ENCODE data around the gene CACNB2.

The CACNB2 gene

DNA sequence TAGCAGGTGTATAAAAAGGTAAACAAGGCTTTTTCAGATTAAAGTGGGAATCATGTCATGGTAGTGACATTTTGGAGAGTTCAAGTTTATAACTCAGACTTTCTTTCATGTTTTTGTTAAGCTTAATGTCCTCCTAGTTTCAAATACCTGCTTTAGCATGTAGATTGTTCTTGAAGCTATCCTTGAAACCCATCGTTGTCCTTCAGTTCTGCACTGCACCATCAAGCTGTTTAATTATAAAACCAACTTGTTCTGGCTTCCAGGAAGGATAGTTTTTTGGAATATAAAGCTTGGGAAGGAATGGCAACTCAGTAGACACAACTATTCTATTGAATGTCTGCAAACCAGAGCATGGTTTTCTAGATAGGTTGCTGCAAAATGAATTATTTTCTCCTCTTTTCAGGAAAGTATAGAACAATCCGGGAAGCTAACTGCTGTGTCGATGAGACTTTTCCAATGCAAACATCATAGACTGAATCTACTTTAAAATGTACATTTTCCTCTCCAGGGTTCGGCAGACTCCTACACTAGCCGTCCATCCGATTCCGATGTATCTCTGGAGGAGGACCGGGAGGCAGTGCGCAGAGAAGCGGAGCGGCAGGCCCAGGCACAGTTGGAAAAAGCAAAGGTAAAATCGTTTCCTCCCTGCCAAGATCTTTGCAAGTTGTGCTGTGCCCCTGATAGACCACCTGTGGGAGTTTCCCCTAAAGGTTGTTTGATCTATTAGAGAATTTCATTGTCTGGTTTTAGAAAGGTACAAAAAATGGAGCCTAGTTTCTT is 261.4 kb downstream of the CACNB2 start:
- no peak for FAIRE-seq
- TF ChIP-seq POU2F2 (IDR thresholded peaks at IDR 0.05; ENCODE audit: low read depth, low read length) (no peak), SPI1 (IDR thresholded peaks at IDR 0.05; ENCODE audit: low read depth, low read length) (no peak), PAX5 (IDR thresholded peaks at IDR 0.05; ENCODE audit: insufficient read depth, low read length, severe bottlenecking) (no peak), POLR2A (IDR thresholded peaks at IDR 0.05; ENCODE audit: low read depth, low read length) (no peak)
- DNase-seq (ENCODE audit: insufficient read length, low spot score) = no peak

DNA sequence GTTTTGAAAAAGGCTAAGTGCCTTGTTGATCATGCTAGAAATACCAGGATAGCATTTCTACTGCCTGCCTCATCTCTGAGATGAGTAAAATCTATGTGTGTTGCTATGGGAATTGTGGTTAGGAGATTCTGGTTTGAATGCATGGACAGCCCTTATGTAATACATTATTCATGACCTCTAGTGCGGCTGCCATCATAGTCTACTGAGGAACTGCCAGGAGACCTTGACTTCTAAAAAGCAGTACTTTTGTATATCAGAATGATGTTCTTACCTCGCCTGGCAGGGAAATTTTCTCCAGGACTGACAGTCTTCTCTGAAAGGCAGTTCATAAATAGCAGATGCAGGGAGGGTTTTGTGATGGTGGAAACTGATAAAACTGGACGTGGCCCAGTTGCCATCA is 262.6 kb downstream of the CACNB2 start:
- FAIRE-seq (no peak), DNase-seq (ENCODE audit: insufficient read length, low spot score) (no peak)
- TF ChIP-seq SPI1 (IDR thresholded peaks at IDR 0.05; ENCODE audit: low read depth, low read length) (no peak), PAX5 (IDR thresholded peaks at IDR 0.05; ENCODE audit: insufficient read depth, low read length, severe bottlenecking) (no peak), POU2F2 (IDR thresholded peaks at IDR 0.05; ENCODE audit: low read depth, low read length) (no peak), POLR2A (IDR thresholded peaks at IDR 0.05; ENCODE audit: low read depth, low read length) (no peak), TAF1 (IDR thresholded peaks at IDR 0.05; ENCODE audit: low read depth, low read length) (no peak), POLR2AphosphoS5 (IDR thresholded peaks at IDR 0.05; ENCODE audit: low read depth, low read length) (no peak)

GRCh38 chr10:18404530-18404929 is 264.3 kb downstream of the CACNB2 start:
- no peak for TF ChIP-seq POLR2A (IDR thresholded peaks at IDR 0.05; ENCODE audit: low read depth, low read length)
- no peak for TF ChIP-seq SPI1 (IDR thresholded peaks at IDR 0.05; ENCODE audit: low read depth, low read length)
- no peak for TF ChIP-seq POLR2AphosphoS5 (IDR thresholded peaks at IDR 0.05; ENCODE audit: low read depth, low read length)
- TF ChIP-seq PAX5 (IDR thresholded peaks at IDR 0.05; ENCODE audit: insufficient read depth, low read length, severe bottlenecking) = no peak
- TF ChIP-seq TAF1 (IDR thresholded peaks at IDR 0.05; ENCODE audit: low read depth, low read length) = no peak
- no peak for TF ChIP-seq POU2F2 (IDR thresholded peaks at IDR 0.05; ENCODE audit: low read depth, low read length)
- DNase-seq (ENCODE audit: insufficient read length, low spot score) (no peak), FAIRE-seq (no peak)

- FAIRE-seq = no peak
- TF ChIP-seq PAX5 (IDR thresholded peaks at IDR 0.05; ENCODE audit: insufficient read depth, low read length, severe bottlenecking) (no peak), POU2F2 (IDR thresholded peaks at IDR 0.05; ENCODE audit: low read depth, low read length) (no peak), TAF1 (IDR thresholded peaks at IDR 0.05; ENCODE audit: low read depth, low read length) (no peak), POLR2A (IDR thresholded peaks at IDR 0.05; ENCODE audit: low read depth, low read length) (no peak), POLR2AphosphoS5 (IDR thresholded peaks at IDR 0.05; ENCODE audit: low read depth, low read length) (no peak), SPI1 (IDR thresholded peaks at IDR 0.05; ENCODE audit: low read depth, low read length) (no peak)
- DNase-seq (ENCODE audit: insufficient read length, low spot score) = no peak
Measured at GRCh38 chr10:18406136-18406535, 265.9 kb downstream of the CACNB2 start.

- DNase-seq (ENCODE audit: insufficient read length, low spot score) (no peak), FAIRE-seq (no peak)
- TF ChIP-seq PAX5 (IDR thresholded peaks at IDR 0.05; ENCODE audit: insufficient read depth, low read length, severe bottlenecking) (no peak), POLR2AphosphoS5 (IDR thresholded peaks at IDR 0.05; ENCODE audit: low read depth, low read length) (no peak), TAF1 (IDR thresholded peaks at IDR 0.05; ENCODE audit: low read depth, low read length) (no peak), POLR2A (IDR thresholded peaks at IDR 0.05; ENCODE audit: low read depth, low read length) (no peak), SPI1 (IDR thresholded peaks at IDR 0.05; ENCODE audit: low read depth, low read length) (no peak), POU2F2 (IDR thresholded peaks at IDR 0.05; ENCODE audit: low read depth, low read length) (no peak)
Measured at GRCh38 chr10:18409599-18410397, 269.6 kb downstream of the CACNB2 start.

GRCh38 chr10:18414061-18414460 is 273.8 kb downstream of the CACNB2 start:
- no peak for DNase-seq (ENCODE audit: insufficient read length, low spot score)
- FAIRE-seq = no peak
- TF ChIP-seq SPI1 (IDR thresholded peaks at IDR 0.05; ENCODE audit: low read depth, low read length) (no peak), PAX5 (IDR thresholded peaks at IDR 0.05; ENCODE audit: insufficient read depth, low read length, severe bottlenecking) (no peak), POLR2A (IDR thresholded peaks at IDR 0.05; ENCODE audit: low read depth, low read length) (no peak), POLR2AphosphoS5 (IDR thresholded peaks at IDR 0.05; ENCODE audit: low read depth, low read length) (no peak), POU2F2 (IDR thresholded peaks at IDR 0.05; ENCODE audit: low read depth, low read length) (no peak), TAF1 (IDR thresholded peaks at IDR 0.05; ENCODE audit: low read depth, low read length) (no peak)

- DNase-seq (ENCODE audit: insufficient read length, low spot score) (no peak), FAIRE-seq (no peak)
- TF ChIP-seq SPI1 (IDR thresholded peaks at IDR 0.05; ENCODE audit: low read depth, low read length) = no peak
- TF ChIP-seq POU2F2 (IDR thresholded peaks at IDR 0.05; ENCODE audit: low read depth, low read length) = no peak
- no peak for TF ChIP-seq PAX5 (IDR thresholded peaks at IDR 0.05; ENCODE audit: insufficient read depth, low read length, severe bottlenecking)
- no peak for TF ChIP-seq TAF1 (IDR thresholded peaks at IDR 0.05; ENCODE audit: low read depth, low read length)
- TF ChIP-seq POLR2AphosphoS5 (IDR thresholded peaks at IDR 0.05; ENCODE audit: low read depth, low read length) = no peak
- TF ChIP-seq POLR2A (IDR thresholded peaks at IDR 0.05; ENCODE audit: low read depth, low read length) = no peak
Measured at GRCh38 chr10:18417950-18418527, 277.8 kb downstream of the CACNB2 start.

DNA sequence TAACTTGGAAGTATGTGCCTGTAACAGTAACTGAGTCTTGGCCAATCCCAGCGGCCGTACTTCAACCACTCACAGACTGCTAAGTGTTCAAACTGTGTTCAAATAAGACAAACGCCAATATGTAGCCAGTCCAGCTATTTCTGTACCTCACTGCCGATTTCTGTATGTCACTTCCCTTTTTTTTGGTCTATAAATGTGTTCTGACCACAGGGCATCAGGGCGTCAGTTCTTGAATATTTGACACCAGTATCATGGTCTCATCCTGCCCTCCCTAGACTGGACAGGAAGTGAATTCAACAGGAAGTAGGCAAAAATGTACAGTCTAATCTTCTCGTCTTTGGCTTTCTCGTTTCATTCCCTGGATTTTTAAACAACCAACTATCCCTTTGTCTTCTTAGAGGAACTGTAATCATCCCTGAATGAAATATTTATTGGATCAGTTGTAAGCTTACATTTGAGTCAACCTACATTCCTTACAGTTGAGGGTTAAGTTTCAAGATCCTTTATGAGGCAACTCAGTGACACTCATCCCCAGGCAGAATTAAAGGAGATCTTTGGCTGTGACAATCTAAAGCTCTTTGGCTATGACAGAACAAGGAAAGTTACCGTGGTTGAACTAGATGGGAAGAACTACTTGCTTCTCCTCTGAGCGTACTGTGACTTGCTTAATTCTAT is 278.5 kb downstream of the CACNB2 start:
- no peak for DNase-seq (ENCODE audit: insufficient read length, low spot score)
- peak; percentile 20 for FAIRE-seq
- peak; percentile 88 for TF ChIP-seq SPI1 (IDR thresholded peaks at IDR 0.05; ENCODE audit: low read depth, low read length)
- no peak for TF ChIP-seq PAX5 (IDR thresholded peaks at IDR 0.05; ENCODE audit: insufficient read depth, low read length, severe bottlenecking)

- no peak for TF ChIP-seq SPI1 (IDR thresholded peaks at IDR 0.05; ENCODE audit: low read depth, low read length)
- no peak for TF ChIP-seq TAF1 (IDR thresholded peaks at IDR 0.05; ENCODE audit: low read depth, low read length)
- TF ChIP-seq POU2F2 (IDR thresholded peaks at IDR 0.05; ENCODE audit: low read depth, low read length) = no peak
- TF ChIP-seq POLR2AphosphoS5 (IDR thresholded peaks at IDR 0.05; ENCODE audit: low read depth, low read length) = no peak
- TF ChIP-seq POLR2A (IDR thresholded peaks at IDR 0.05; ENCODE audit: low read depth, low read length) = no peak
- TF ChIP-seq PAX5 (IDR thresholded peaks at IDR 0.05; ENCODE audit: insufficient read depth, low read length, severe bottlenecking) = no peak
- DNase-seq (ENCODE audit: insufficient read length, low spot score) (no peak), FAIRE-seq (no peak)
Measured at GRCh38 chr10:18419945-18420344, 279.7 kb downstream of the CACNB2 start.
